Ishikawa (cell line): ENCODE results near the gene C14orf180.

Experiments
- CEBPB ChIP-seq: IDR thresholded peaks from 2 replicates; pipeline ENCODE4 v1.6.1; 2012
- CREB1 ChIP-seq: IDR thresholded peaks from 2 replicates; pipeline ENCODE4 v1.6.1; 2012; ENCODE audit warnings: low read depth
- EGR1 ChIP-seq: IDR thresholded peaks from 2 replicates; pipeline ENCODE4 v1.6.1; 2012
- EP300 ChIP-seq: IDR thresholded peaks from 2 replicates; pipeline ENCODE4 v1.6.1; 2012; ENCODE audit warnings: borderline replicate concordance
- FOXM1 ChIP-seq: IDR thresholded peaks from 2 replicates; pipeline ENCODE4 v1.6.1; 2012; ENCODE audit warnings: low read depth, borderline replicate concordance
- NFIC ChIP-seq: IDR thresholded peaks from 2 replicates; pipeline ENCODE4 v1.6.1; 2012
- RAD21 ChIP-seq: IDR thresholded peaks from 2 replicates; pipeline ENCODE4 v1.6.1; 2012; ENCODE audit warnings: low read depth
- REST ChIP-seq: IDR thresholded peaks from 2 replicates; pipeline ENCODE4 v1.6.1; 2012; ENCODE audit warnings: low read depth, mild to moderate bottlenecking
- TAF1 ChIP-seq: IDR thresholded peaks from 2 replicates; pipeline ENCODE4 v1.6.1; 2012; ENCODE audit warnings: low read depth, mild to moderate bottlenecking
- TCF12 ChIP-seq: IDR thresholded peaks from 2 replicates; pipeline ENCODE4 v1.6.1; 2012; ENCODE audit warnings: low read depth
- TEAD4 ChIP-seq: IDR thresholded peaks from 2 replicates; pipeline ENCODE4 v1.6.1; 2012
- USF1 ChIP-seq: IDR thresholded peaks from 2 replicates; pipeline ENCODE4 v1.6.1; 2012
- YY1 ChIP-seq: IDR thresholded peaks from 2 replicates; pipeline ENCODE4 v1.6.1; 2012; ENCODE audit warnings: low read depth
- ZBTB7A ChIP-seq: IDR thresholded peaks from 2 replicates; pipeline ENCODE4 v1.6.1; 2012; ENCODE audit warnings: low read depth
- TF ChIP-seq, protein P1 (sequence below): IDR thresholded peaks from 2 replicates; pipeline ENCODE4 v1.6.1; 2012

Gene C14orf180

DNA sequence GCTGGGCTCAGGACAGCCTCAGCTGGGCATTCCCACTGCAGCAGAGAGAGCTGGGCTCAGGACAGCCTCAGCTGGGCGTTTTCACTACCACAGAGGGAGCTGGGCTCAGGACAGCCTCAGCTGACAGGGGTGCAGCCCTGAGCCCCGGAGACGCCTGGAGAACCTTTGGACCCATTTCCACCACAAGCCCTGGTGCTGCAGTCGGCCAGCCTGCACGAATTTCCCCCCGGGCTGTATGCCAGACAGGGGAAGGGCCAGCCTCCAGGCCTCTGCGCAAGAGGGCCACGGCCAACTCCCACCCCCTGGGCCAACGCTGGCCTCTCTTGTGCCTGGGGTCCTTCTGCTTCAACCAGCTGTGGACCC lies 2.6 kb upstream of the C14orf180 start:
- no peak for TF ChIP-seq CEBPB
- no peak for TF ChIP-seq EGR1
- no peak for TF ChIP-seq FOXM1
- no peak for TF ChIP-seq TAF1

DNA sequence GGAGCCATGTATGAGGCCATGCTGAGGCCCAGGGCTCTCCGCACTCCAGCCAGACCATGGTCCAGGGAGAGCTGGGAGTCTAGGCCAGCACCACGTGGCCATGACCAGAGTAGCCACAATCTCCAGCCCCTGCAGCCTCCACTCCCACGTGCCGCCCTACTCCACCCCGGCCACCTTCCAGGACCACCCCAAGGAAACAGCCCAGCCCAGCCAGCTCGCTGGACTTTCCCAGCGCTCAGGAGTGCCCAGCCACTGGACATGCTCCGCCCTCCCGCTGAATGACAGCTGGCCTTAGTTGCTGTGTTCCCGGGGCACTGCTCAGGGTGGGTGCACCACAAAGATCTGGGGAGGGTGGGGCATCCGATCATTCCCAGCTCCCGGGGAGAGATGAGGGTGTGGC lies 2.1 kb upstream of the C14orf180 start:
- TF ChIP-seq TEAD4 (no peak), CREB1 (no peak), RAD21 (no peak), USF1 (no peak), REST (no peak), EP300 (no peak), CEBPB (no peak)

DNA sequence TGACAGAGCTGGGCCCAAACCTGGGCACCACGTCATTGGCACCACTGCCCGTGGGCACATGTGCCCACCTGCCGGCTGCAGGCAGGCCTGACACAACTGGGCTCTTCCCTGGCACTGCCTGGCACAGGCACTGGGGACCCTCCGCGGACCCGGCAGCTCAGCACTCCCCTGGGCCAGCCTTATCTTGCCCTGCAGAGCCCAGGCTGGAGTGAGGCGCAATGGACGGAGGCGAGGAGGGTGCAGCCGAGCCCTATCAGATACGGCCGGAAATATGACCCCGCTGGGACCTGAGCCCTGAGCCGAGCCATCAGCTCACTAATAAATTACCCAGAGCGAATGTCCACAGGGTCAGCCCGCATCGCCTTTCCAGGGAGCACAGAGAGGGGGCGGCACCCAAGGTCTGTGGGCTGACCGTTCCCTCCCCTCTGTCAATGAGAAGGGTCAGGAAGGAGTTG lies 1.7 kb upstream of the C14orf180 start:
- TF ChIP-seq TEAD4, result no peak
- no peak for TF ChIP-seq TAF1
- no peak for TF ChIP-seq FOXM1

GRCh38 chr14:104578321-104578720 lies 1.2 kb upstream of the C14orf180 start:
- TF ChIP-seq USF1, result no peak

DNA sequence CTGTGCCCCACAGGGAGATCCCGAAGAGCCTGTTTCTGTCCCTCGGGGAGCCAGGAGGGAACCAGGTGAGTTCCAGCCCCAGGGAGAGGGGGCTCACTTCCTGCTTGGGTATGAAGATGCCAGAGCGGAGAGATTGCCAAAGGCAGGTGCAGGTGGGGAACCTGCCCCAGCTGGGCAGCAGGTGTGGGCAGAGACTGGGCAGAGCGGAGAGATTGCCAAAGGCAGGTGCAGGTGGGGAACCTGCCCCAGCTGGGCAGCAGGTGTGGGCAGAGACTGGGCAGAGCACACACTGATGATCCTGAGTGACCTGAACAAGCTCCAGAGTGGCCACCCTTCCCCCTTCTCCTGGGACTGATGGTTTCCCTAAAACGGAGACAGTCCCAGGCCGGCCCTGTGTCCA lies 375 bp downstream of the C14orf180 start:
- TF ChIP-seq TCF12, result peak; percentile 86
- TF ChIP-seq, protein P1, sequence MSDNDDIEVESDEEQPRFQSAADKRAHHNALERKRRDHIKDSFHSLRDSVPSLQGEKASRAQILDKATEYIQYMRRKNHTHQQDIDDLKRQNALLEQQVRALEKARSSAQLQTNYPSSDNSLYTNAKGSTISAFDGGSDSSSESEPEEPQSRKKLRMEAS, result peak; percentile 7

GRCh38 chr14:104580961-104581360 lies 1.4 kb downstream of the C14orf180 start:
- TF ChIP-seq USF1 (no peak), RAD21 (no peak), YY1 (no peak), EP300 (peak; percentile 65), TAF1 (no peak), NFIC (peak; percentile 92), ZBTB7A (0 out of 2 replicates have a peak, but pooled peaks have one; percentile 34), EGR1 (no peak), TCF12 (peak; percentile 80), REST (peak; percentile 56), TEAD4 (0 out of 2 replicates have a peak, but pooled peaks have one; percentile 28), CREB1 (no peak), FOXM1 (no peak), CEBPB (no peak)
- TF ChIP-seq, protein P1, result peak; percentile 68; the same call in 1 of the 2 replicates

GRCh38 chr14:104581521-104581920 lies 2.0 kb downstream of the C14orf180 start:
- TF ChIP-seq TAF1, result no peak
- TF ChIP-seq TEAD4, result no peak
- TF ChIP-seq RAD21, result no peak
- TF ChIP-seq, protein P1, result no peak
- TF ChIP-seq CREB1, result no peak
- TF ChIP-seq REST, result no peak
- TF ChIP-seq ZBTB7A, result no peak
- TF ChIP-seq NFIC, result no peak
- no peak for TF ChIP-seq EP300
- no peak for TF ChIP-seq FOXM1
- no peak for TF ChIP-seq EGR1
- no peak for TF ChIP-seq USF1
- TF ChIP-seq YY1, result no peak
